BLaER1 (cell line): Measurements from ENCODE around the gene ARHGAP26.

Experiments
- H3K27ac ChIP-seq: shearing (Covaris generic); formaldehyde crosslinking; 2 replicates; pipeline ENCODE4 v1.8.1; 2022
- H3K27me3 ChIP-seq: shearing (Covaris generic); formaldehyde crosslinking; 2 replicates; pipeline ENCODE4 v1.8.1; 2022
- H3K36me3 ChIP-seq: shearing (Covaris generic); formaldehyde crosslinking; 2 replicates; pipeline ENCODE4 v1.8.1; 2022
- H3K4me1 ChIP-seq: shearing (Covaris generic); formaldehyde crosslinking; 2 replicates; pipeline ENCODE4 v1.8.1; 2022
- H3K4me2 ChIP-seq: shearing (Covaris generic); formaldehyde crosslinking; 2 replicates; pipeline ENCODE4 v1.8.1; 2022
- H3K4me3 ChIP-seq: shearing (Covaris generic); formaldehyde crosslinking; 2 replicates; pipeline ENCODE4 v1.8.1; 2022
- H3K9ac ChIP-seq: shearing (Covaris generic); formaldehyde crosslinking; 2 replicates; pipeline ENCODE4 v1.8.1; 2022
- H3K9me3 ChIP-seq: shearing (Covaris generic); formaldehyde crosslinking; 2 replicates; pipeline ENCODE4 v1.8.1; 2022
- H4K20me1 ChIP-seq: shearing (Covaris generic); formaldehyde crosslinking; 2 replicates; pipeline ENCODE4 v1.8.1; 2022
- Cebpa-rat ChIP-seq: shearing (Covaris generic); IDR thresholded peaks from 2 replicates; pipeline ENCODE4 v1.8.1; 2022

Gene ARHGAP26

DNA sequence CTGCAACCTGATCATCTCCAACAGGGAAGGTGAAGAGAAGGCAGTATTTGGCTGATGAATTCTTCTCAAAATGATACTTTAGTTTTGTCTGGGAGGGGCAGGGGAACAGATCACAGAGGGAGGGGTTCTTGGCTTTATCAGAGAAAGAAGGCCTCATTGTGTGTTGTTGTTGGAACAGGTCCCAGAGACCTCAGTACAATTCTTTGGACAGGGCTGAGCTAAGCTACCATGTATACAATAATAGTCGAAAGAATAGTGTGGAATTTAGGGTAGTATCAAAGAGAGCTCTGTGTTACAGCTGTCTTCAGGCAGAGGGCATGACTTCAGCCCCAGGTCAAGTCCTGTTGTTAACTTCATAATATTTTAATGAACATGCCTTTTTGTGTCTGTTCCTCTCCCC, 39.9 kb downstream of the ARHGAP26 start:
- H3K4me2 ChIP-seq = no peak overlapping the region
- no peak overlapping the region for H3K4me3 ChIP-seq
- H3K9ac ChIP-seq = no peak overlapping the region
- H3K4me1 ChIP-seq = peaks cover 50% of the 10 kb centered on the region
- no peaks in the 10 kb centered on the region for H3K36me3 ChIP-seq
- no peaks in the 10 kb centered on the region for H3K9me3 ChIP-seq
- TF ChIP-seq Cebpa-rat = no peak
- H4K20me1 ChIP-seq = no peaks in the 10 kb centered on the region
- no peaks in the 10 kb centered on the region for H3K27me3 ChIP-seq
- no peak overlapping the region for H3K27ac ChIP-seq

DNA sequence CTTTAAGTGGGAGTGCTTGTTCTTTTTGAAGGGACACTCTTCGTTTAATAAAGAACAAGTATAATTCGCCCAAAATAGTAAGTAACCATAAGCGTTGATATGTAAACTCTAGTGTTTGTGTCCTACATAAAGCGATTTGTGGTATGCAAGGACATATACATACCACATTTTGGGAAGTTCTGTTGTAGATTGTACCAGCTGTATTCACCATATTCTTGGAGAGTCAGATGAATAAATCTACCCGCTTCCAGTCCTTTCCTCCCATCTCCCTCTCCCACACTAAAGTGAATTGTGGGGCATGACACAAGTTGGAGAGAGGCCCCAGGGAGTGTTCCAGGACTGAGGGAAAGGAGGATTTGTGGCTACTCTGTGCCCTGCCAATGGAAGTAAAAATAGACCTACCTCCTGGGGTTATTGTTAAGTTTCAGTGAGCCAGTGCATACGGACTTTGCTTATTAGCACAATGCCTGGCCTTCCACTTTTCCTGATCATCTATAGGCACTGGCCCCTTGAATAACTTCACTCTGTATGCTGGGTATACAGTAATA, 40.6 kb downstream of the ARHGAP26 start:
- Histone ChIP-seq H4K20me1 (no peaks in the 10 kb centered on the region), H3K9me3 (no peaks in the 10 kb centered on the region), H3K36me3 (no peaks in the 10 kb centered on the region), H3K27me3 (no peaks in the 10 kb centered on the region), H3K4me3 (no peak overlapping the region), H3K4me1 (peaks cover 50% of the 10 kb centered on the region), H3K4me2 (no peak overlapping the region), H3K27ac (no peak overlapping the region), H3K9ac (no peak overlapping the region)
- TF ChIP-seq Cebpa-rat = no peak

DNA sequence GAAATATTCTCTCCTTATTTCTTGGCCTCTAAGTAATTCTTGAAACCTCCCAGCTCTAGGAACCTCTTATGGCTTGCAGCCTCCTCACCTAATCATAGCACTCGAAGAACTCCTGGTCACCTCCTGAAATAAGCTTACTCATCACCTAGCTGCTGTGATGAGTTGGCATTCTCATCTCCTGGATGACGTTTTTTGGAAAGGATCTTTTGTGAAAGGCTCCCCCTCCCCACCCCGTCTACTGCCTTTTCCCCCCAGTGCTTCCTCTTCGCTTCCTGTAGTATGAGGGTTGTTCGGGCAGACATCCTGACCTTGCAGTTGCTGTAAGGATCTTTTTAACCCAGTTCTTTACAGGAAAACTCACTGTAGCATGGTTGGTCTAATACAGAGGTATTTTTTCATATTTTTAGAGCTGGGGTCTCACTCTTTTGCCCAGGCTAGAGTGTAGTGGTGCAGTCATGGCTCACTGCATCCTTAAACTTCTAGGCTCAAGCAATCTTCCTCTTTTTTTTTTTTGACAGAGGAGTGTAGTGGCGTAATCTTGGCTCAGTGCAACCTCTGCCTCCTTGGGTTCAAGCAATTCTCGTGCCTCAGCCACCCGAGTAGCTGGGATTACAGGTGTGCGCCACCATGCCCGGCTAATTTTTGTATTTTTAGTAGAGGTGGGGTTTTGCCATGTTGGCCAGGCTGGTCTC, 41.8 kb downstream of the ARHGAP26 start:
- Histone ChIP-seq H3K9ac (no peak overlapping the region), H3K4me2 (peak overlapping the region; percentile 43), H3K36me3 (no peaks in the 10 kb centered on the region), H4K20me1 (no peaks in the 10 kb centered on the region), H3K4me3 (no peak overlapping the region), H3K27me3 (no peaks in the 10 kb centered on the region), H3K9me3 (no peaks in the 10 kb centered on the region), H3K27ac (no peak overlapping the region), H3K4me1 (peaks cover 45% of the 10 kb centered on the region)
- no peak for TF ChIP-seq Cebpa-rat

DNA sequence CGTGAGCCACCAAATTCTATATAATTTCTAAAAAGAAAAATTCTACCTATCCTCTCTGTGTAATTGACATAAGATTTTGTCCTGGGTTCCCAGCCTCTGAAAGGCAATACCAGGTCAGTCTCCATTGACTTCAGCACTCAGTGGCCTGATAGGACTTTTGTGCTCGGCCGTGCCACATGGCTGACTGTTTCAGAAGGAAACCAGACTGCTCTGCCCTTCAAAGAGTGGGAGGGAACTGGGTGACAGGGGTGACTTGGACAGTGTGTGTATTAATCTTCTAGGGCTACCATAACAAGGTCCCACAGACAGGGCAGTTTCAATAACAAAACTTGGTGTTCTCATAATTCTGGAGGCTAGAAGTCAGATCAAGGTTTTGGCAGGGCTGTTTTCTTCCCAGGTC, 43.0 kb downstream of the ARHGAP26 start:
- H4K20me1 ChIP-seq = no peaks in the 10 kb centered on the region
- no peak for TF ChIP-seq Cebpa-rat
- no peaks in the 10 kb centered on the region for H3K27me3 ChIP-seq
- no peak overlapping the region for H3K4me3 ChIP-seq
- no peak overlapping the region for H3K4me2 ChIP-seq
- H3K9ac ChIP-seq = no peak overlapping the region
- no peaks in the 10 kb centered on the region for H3K36me3 ChIP-seq
- H3K27ac ChIP-seq = no peak overlapping the region
- H3K4me1 ChIP-seq = peaks cover 33% of the 10 kb centered on the region
- no peaks in the 10 kb centered on the region for H3K9me3 ChIP-seq

DNA sequence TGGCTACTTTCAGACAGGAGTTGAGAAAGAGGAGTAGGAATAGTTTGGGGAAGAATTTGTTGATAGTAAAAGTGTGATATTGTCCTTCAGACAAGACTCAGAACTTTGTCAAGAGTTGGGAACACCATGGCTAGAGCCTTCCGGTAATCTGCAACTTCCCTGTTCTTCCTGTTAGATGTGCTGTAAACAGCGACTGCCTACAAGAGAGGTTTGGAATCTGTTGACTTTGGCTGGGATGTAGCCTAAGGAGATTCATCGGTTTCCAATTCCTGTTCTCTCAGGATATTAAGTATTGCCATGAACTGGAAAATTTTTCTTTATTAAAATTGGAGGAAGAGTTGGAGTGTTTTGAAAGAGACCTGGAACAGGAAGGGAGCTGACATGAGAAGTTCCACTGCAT, 43.9 kb downstream of the ARHGAP26 start:
- Histone ChIP-seq H3K4me1 (peaks cover 26% of the 10 kb centered on the region), H3K4me3 (no peak overlapping the region), H3K27ac (no peak overlapping the region), H3K9ac (no peak overlapping the region), H4K20me1 (no peaks in the 10 kb centered on the region), H3K27me3 (no peaks in the 10 kb centered on the region), H3K36me3 (no peaks in the 10 kb centered on the region), H3K4me2 (no peak overlapping the region), H3K9me3 (no peaks in the 10 kb centered on the region)
- TF ChIP-seq Cebpa-rat = no peak

DNA sequence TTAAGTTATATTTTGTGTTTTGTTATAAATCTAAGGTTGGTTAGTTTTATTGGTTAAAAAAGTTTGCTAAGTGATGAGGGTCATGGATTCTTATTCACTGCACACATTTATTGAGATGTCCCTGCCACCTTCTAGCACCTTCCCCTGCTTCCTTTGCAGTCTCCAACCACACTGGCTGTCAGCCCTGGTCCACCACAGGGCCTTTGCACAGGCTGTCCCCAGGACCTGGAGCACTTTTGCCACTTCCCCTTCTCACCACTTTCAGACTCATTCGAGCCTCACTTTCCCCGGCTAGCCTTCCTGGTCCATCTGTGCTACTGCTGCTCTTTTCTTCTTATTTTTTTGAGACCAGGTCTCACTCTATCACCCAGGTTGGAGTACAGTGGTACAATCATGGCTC, 45.3 kb downstream of the ARHGAP26 start:
- H3K9me3 ChIP-seq = no peaks in the 10 kb centered on the region
- no peak overlapping the region for H3K9ac ChIP-seq
- no peaks in the 10 kb centered on the region for H4K20me1 ChIP-seq
- no peaks in the 10 kb centered on the region for H3K36me3 ChIP-seq
- no peak overlapping the region for H3K4me3 ChIP-seq
- TF ChIP-seq Cebpa-rat = no peak
- H3K27ac ChIP-seq = no peak overlapping the region
- no peaks in the 10 kb centered on the region for H3K27me3 ChIP-seq
- H3K4me1 ChIP-seq = peaks cover 21% of the 10 kb centered on the region
- H3K4me2 ChIP-seq = no peak overlapping the region

DNA sequence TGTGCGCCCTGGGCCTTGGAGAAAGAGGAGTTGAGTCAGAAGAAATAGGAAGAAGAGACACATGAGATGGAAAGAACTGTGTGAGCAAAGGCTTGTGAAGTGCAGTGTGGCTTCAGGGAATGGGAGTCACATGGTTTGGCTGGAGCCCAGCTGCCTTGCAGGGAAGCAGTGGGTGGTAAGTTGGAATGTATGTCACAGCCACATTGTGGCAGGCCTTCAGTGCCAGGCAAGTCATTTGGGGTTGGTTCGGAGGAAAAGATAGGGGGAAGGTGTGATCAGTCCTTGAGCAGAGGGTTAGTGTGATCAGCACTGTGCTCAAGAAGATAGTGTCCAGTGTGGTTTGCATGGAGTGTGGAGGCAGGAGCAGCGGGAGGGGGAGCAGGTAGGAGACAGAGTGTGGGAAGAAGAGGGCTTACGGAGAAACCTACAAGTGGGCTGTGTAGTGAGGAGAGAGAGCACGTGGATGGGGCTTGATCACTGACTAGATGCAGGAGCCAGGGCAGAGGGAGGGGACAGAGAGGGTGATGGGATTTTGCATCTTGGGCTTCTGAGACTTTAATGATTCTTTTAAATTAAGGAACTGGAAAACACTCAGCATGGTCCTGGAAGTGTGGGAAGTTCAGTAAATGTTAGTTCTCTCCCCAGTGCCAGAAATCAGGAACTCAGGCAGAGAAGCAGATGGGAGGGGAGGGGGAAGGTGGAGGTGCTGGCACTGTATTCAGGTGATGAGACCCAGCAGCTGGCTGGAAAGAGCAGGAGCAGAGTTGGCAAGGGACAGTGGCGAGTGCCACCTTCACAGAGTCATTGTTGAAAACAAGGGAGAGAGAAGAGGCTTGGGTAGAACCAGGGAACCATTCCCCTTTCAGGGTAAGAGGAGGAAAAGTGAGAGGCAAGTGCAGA, 46.6 kb downstream of the ARHGAP26 start:
- Histone ChIP-seq H3K9ac (no peak overlapping the region), H3K27me3 (no peaks in the 10 kb centered on the region), H3K36me3 (no peaks in the 10 kb centered on the region), H3K9me3 (no peaks in the 10 kb centered on the region), H3K4me3 (no peak overlapping the region), H3K4me1 (peaks cover 9% of the 10 kb centered on the region), H4K20me1 (no peaks in the 10 kb centered on the region), H3K27ac (no peak overlapping the region), H3K4me2 (no peak overlapping the region)
- TF ChIP-seq Cebpa-rat = no peak

DNA sequence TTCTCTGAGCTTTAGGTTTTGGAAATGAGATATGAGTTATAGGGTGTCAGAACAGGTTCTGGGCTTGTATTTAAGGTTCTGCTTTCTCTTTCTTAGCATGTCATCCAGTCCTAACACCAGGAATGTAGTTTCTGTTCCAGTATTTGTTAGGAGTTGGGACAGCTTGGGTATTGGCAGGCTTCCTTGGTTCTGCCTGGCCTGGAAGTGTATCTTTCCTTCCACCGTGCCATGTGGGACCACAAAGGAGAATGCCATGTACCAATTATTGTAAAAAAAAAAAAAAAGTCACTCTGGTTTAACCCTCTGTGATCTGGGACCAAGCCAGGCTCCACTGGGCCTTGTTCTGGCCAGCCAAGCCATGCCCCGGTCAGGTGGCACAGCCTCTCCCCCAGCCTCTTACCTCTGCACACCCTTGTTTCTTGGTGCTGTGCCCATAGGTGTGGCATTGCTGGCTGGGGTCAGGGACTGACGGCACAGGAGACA, 47.8 kb downstream of the ARHGAP26 start:
- Histone ChIP-seq H3K4me2 (no peak overlapping the region), H3K27me3 (no peaks in the 10 kb centered on the region), H3K27ac (no peak overlapping the region)

DNA sequence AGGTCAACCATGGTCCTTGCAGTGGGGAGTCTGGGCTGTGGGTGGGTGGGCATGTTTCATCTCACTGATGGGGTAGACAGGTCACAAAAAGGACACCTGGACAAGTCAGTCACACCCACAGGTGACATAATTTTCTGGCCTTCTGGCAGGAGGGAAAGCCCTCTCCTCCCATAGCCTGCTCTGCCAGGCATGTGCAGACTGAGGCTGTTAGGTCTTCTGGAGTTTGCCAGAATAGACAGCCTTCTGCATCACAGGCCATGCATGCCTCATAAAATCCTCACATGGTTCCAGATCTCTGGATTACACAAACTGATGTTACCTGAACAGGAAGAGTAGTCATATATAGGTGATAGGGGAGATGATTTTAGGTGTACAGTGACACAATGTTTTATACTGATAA, 49.1 kb downstream of the ARHGAP26 start:
- no peaks in the 10 kb centered on the region for H3K36me3 ChIP-seq
- TF ChIP-seq Cebpa-rat = no peak
- H3K9me3 ChIP-seq = no peaks in the 10 kb centered on the region
- no peaks in the 10 kb centered on the region for H3K27me3 ChIP-seq
- H3K27ac ChIP-seq = no peak overlapping the region
- H4K20me1 ChIP-seq = no peaks in the 10 kb centered on the region
- H3K4me1 ChIP-seq = no peaks in the 10 kb centered on the region
- H3K4me3 ChIP-seq = no peak overlapping the region
- H3K9ac ChIP-seq = no peak overlapping the region
- H3K4me2 ChIP-seq = no peak overlapping the region

More for the DNA sequence above, 47.8 kb downstream of the ARHGAP26 start:
- Histone ChIP-seq H3K4me3 (no peak overlapping the region), H4K20me1 (no peaks in the 10 kb centered on the region), H3K36me3 (no peaks in the 10 kb centered on the region), H3K4me1 (no peaks in the 10 kb centered on the region), H3K9ac (no peak overlapping the region), H3K9me3 (no peaks in the 10 kb centered on the region)
- TF ChIP-seq Cebpa-rat = no peak

DNA sequence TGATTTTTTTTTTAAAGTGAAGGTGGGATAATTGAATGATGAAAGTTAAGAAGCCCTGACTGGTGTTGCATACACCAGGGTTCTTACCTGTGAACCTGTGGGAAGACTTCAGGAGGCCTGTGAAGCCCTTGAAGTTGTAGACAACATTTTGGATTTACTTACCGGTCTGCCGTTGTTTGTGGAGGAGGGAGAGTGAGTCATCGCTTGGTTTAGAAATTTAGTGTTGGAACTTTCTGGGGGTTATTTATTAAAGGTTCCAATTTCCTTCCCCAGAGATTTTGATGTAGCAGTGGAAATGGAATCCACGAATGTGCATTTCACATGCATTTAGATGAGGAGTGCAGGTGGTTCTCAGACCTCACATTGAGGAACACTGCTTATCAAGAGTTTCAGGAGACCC, 49.6 kb downstream of the ARHGAP26 start:
- no peak overlapping the region for H3K4me3 ChIP-seq
- H3K9me3 ChIP-seq = no peaks in the 10 kb centered on the region
- H3K27ac ChIP-seq = no peak overlapping the region
- H3K4me2 ChIP-seq = no peak overlapping the region
- no peaks in the 10 kb centered on the region for H3K36me3 ChIP-seq
- TF ChIP-seq Cebpa-rat = no peak
- H3K27me3 ChIP-seq = no peaks in the 10 kb centered on the region
- no peaks in the 10 kb centered on the region for H3K4me1 ChIP-seq
- 0 out of 2 replicates have a peak, but pooled peaks cover under 1% of the 10 kb centered on the region for H4K20me1 ChIP-seq
- H3K9ac ChIP-seq = no peak overlapping the region
